GM21390 (cell line): ENCODE results near the gene CERKL.

Source experiments
- ATAC-seq: cut with Tn5 transposase; IDR thresholded peaks from one replicate; pipeline ENCODE4 v1.9.1; 2021; ENCODE audit not compliant: unreplicated experiment

CERKL gene

DNA sequence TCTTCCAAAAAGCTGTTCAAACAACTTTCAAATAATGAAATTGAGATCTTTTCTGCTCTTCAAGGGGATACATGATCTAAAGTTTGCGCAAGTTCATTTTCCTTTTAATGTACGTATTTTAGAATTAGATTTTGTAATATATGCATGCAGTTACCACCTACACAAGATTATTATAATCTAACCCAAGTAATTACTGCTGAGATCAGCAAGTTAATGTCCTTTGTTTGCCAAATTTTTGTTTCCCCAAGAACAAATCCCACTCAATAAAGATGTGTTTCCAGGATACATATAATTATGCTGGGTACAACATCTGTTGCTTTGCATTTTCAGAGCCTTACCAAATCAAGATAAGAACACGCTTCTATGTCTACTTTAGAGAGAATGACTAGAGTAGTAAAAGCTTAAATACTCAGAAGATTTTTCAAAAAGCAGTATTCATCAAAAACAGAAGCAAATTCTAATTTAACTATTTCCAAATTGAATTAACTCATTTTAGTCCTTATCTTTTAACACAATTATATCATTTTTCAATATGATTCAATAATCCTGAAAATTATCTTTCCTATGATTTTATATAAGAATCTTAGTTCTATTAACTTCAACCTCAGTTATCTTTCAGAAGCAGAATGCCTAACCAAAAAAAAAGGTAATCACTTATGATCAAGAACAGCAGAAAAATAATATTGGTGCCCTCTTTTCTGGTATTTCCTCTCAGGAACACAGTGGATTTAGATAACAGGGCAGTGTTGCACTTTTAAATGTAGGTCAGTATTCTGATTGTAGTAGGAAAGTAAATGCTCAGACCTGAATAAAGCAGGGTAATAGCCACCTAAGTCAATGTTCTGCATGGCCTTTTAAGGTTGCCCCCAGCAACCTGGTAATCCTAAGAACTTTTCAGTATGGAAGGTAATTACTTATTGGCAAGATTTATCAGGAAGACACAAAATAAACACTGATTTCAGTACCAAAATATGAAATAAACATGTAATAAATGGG lies 28.0 kb downstream of the CERKL start:
- ATAC-seq: no peak

- ATAC-seq: no peak
Observed at GRCh38 chr2:181627545-181627944, 29.4 kb downstream of the CERKL start.

DNA sequence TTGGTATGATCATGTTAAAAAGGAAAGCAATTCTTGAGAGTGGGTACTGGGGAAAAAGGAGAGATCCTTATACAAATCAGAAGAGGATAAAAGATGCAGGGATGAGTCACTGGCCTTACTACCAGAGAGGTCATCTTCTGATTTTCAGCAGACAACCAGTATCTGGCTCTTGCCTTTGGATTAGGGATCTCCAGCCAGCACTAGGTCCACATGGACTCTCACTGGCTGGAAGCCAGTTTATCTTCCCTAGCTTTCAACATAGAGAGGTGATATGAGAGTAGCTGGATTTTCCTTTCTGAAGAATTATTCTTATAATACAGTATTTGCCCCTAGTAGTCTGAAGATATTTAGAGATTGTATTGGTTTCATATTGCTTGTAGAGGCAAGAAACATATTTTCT lies 30.2 kb downstream of the CERKL start:
- ATAC-seq: no peak

- no peak for ATAC-seq
Observed at GRCh38 chr2:181623159-181623558, 33.7 kb downstream of the CERKL start.

DNA sequence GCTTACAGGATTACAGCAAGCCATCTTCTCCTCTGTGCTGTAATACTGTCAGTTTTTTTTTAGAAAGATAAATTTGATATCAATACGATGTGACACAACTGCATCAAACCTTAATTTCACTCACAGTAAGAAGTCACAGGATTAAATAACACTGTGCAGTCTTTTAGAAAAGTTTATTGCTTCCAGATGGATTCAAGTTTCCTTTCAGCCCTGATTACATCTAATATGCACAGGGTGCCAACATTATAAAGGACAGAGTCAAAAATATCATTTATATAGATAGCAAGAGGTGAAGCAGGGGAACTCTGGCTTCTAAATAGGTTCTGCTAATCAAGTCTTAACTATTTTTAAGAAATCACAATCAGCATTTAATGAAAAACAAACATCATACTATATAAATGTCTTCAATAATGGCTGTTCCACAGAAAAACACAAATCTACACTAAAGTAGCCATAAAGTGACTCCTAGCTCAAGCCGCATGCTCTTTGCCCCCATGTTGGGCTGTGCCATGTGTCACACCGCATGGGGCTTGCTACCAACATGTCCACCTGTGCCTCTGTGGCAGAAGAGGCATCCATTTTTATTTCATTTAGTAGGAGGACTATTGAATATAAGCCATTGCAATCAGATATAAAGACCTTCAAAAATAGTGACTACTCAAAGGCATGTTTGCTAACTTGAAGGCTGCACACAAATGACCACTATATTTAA lies 35.0 kb downstream of the CERKL start:
- no peak for ATAC-seq

DNA sequence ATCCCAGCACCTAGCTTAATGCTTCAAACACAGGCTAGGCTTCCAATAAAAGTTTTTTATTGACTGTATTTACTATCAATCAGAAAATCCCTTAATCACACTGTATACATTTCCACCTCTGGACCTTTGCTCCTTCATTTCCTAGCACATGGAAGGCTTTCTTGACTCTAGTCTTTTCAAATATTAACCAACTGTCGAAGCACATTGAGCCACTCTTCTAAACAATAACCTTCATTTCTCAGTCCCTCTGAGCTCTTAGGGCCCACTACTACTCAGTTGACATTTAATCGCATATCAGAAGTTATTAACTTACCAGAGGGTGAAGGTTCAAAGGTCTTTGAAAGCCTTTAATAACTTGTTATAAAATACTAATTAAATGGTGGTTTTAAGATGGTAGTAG lies 37.4 kb downstream of the CERKL start:
- ATAC-seq: no peak

- no peak for ATAC-seq
Observed at GRCh38 chr2:181616715-181617114, 40.2 kb downstream of the CERKL start.

- ATAC-seq: no peak
Observed at GRCh38 chr2:181614874-181615638, 41.8 kb downstream of the CERKL start.

GRCh38 chr2:181613241-181613640 lies 43.7 kb downstream of the CERKL start:
- ATAC-seq: no peak

GRCh38 chr2:181607629-181608590 lies 49.0 kb downstream of the CERKL start:
- no peak for ATAC-seq

DNA sequence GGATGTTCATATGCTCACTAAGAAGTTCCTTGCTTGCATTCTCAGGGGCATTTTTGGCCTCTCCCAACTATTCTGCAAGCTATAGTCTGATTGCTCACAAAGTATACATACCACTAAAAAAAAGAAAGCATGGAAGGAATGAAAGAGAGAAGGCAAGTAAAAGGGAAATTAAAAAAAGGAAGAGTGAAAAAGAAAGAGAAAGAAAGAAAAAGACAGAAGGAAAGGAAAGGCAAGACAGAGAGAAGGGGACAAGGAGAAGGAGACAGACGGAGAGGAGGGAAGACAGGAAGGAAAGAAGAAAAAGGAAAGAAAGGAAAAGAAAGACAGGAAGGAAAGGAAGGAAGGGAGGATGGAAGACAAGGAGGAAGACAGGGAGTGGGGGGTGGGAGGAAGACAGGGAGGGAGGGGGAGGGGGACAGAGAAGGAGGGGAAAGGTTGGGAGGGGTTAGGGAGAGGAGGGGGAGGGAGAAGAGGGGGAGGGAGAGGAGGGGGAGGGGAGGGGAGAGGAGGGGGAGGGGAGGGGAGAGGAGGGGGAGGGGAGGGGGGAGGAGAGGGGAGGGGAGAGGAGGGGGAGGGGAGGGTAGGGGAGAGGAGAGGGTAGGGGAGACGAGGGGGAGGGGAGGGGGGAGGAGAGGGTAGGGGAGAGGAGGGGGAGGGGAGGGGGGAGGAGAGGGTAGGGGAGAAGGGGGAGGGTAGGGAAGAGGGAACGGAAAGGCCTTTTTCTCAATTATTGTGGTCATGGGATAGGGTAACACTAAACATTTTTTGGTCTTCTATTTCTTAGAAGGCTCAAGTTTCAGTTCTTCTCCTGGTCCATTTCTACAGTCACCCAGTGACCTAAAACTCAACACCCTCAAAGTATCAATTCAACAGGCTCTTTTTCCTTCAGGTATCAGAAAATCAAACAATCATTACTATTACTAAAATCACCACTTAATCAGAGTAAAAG lies 50.7 kb downstream of the CERKL start:
- ATAC-seq: no peak

- no peak for ATAC-seq
Observed at GRCh38 chr2:181602017-181602416, 54.9 kb downstream of the CERKL start.

GRCh38 chr2:181596556-181596955 lies 60.3 kb downstream of the CERKL start:
- no peak for ATAC-seq

DNA sequence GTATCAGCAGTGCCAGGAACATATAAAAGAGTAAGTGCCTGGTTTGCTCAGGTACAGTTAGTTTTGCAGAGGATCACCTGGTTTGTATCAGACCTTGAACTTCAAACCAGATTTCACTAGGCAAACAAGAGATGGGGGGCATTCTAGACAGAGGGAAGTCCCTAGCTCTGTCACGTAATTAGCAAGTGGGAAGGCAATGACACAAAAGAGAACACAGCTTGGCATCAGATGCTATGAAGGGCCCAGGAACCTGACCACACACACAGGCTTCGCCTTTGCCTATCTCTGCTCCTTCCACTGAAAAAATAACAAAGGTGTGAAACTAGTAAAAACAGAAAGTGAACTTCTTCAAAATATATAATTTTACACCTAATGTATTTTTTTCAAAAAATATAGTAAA lies 62.6 kb downstream of the CERKL start:
- peak; percentile 54 for ATAC-seq

- no peak for ATAC-seq
Observed at GRCh38 chr2:181589779-181590178, 67.1 kb downstream of the CERKL start.

DNA sequence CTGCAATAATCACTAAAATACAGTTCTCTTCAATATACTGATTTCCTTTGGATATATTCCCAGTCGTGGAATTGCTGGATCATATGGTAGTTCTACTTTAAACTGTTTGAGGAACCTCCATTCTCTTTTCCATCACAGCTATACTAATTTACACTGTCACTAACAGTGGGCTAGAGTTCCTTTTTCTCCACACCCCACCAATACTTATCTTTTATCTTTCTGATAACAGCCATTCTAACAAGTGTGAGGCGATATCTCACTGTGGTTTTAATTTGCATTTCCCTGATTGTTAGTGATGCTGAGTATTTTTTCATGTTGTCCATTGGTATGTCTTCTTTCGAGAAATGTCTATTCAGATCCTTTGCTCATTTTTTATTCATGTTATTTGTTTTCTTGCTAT lies 68.4 kb downstream of the CERKL start:
- ATAC-seq: no peak

DNA sequence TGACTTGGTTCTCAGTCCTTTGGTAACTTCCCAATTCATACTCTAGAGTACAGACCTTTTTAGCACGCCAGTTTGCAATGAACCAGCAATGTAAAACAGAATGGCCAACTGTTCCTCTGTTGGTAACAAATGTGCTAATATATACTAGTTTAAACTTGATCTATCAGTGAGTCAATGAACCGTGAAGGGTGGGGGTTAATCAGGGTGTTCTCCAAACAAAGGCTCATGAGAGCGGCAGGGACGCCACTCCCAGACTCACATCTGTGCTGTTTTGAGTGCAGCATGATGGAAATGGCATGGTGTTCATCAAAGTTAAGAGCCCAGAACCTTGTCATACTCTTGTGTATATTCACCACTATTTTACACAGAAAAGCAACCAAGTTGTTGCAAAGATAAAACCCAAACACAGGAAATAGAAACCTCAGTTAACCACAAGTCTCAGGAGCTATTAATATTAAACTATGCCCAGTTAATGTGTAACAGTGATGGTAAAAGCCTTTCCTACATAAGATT lies 70.3 kb downstream of the CERKL start:
- peak; percentile 93 for ATAC-seq

DNA sequence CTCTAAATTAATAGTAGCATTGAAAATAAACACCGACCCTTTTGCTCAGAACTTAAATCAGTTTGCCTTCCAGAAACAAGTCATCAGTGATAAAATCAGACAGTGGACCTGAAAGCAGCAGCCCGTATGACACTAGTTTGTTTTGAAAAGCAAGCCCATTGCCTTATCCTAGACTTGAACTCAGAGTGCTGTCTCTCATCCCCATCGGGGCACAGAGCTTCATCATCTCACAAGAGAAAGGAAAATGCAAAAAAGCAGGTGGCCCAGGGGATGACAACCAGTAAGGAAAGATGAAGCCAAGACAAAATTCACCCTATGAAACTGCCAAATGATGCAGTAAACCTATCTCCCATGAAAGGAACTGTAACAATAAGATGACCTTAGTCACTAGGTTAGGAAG lies 71.2 kb downstream of the CERKL start:
- ATAC-seq: no peak

DNA sequence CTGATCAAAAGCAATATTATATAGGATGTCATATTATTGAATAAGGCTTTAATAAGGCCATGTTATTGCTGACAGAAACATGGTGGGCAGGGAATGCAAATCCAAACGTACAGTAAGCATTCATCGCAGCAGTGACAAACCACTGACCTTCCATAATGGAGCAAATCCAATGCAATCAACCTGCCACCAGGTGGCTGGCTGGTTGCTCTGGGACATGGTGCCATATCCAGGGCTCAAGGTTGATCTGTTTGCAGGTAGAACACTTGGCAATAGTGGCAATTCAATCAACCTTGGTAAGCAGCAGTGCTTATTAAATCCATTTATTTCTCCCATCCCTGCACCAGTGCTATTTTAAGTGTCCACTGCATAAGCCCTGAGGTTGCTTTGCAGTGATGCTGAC lies 75.4 kb downstream of the CERKL start:
- no peak for ATAC-seq
